PC-9 (cell line): ENCODE results near the gene CYB5R4.

Experiments used
- CTCF ChIP-seq: fragments of 200-600 bp; sonication (generic); conservative IDR thresholded peaks from 2 replicates; pipeline ENCODE4 v1.6.1; 2017; ENCODE audit warnings: mixed run types, antibody characterized with exemption, mild to moderate bottlenecking, moderate library complexity
- EZH2 ChIP-seq: fragments of 200-600 bp; sonication (generic); IDR thresholded peaks from 2 replicates; pipeline ENCODE4 v1.8.0; 2017; ENCODE audit warnings: antibody characterized with exemption, low read depth

GRCh38 chr6:83867527-83868161, 8.2 kb downstream of the CYB5R4 start:
- TF ChIP-seq CTCF, result no peak
- TF ChIP-seq EZH2, result no peak
